NCI-H2081 (cell line): Measurements from ENCODE around the gene KCNMB4.

Experiments
- DNase-seq, 2 experiments: peaks; one replicate each; lab custom pipeline; 2025; lab: John Stamatoyannopoulos, UW

Gene KCNMB4

DNA sequence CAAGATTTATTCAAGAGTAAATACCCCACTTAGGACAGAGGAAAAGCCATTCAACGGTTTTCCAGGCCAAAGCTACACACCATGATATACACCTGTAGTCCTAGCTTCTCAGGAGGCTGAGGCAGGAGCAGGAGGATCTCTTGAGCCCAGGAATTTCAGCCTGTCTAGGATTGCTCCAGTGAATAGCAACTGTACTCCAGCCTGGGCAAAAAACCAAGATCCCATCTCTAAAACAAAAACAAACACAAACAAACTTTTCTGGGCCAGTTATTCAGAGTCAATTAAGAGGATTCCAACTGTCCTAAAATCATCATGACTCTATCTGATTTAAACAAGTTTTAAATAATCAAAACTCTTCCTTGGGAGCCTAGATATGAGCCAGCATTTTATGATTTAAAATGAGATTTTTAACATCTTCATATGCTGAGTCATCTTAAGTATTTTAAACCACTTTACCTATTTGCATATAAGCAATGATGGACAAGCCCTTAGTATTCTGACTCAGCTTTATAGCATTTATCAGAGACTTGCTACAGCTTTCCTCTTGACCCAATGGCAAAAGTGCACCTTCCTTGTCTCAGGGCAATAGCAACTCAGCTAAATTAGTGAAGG is 77.1 kb downstream of the KCNMB4 start:
- no peak for DNase-seq

GRCh38 chr12:70444903-70445302 is 78.8 kb downstream of the KCNMB4 start:
- no peak for DNase-seq

DNA sequence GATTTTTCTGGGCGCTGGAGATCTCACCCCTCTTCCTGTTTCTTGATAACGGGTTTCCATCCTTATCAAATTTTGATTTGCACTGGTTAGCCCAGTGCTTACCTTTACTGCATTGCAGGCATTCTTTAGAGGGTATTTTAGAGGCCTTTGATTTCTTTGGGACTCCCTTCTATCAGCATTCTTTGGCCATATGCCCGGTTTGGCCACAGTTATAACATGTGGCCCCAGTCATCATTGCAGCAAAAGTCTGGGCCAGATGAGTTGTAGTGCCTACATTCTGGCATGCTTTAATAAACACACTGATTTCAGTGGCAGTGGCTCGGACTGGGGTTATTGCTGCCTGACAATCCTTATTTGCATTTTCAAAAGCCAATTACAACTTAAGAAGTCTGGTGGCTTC is 82.3 kb downstream of the KCNMB4 start:
- DNase-seq, result no peak

DNA sequence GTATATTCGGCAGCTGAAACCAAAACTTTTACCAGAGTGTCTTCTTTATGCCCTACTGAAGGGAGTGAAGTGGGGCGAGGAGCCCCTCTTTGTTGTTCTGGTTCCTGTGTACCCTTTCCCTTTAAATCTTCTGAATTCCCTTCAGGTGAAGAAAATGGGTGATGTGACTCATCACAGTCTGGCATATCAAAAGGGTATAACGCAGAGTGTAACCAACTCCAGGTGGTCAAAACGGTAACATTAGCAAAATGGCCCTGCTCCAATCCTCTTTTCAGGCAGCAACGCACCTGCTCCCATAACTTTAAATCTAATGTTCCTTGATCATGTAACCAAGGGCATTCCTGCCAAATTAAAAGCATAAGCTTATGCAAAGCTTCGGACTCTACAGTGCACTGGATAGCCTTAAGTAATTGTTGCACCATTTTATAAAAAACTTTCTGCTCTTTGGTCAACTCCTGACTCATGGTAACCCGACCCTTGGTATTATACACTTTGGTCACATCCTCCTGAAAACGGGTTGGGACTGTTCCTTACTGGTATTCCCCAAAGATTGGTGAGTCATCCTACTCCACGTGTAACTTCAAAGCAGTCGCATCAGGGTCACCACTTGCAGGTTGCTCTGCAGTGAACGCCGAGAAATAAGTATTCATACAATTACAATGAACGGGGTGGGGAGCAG is 83.1 kb downstream of the KCNMB4 start:
- peak in 1 of 2 experiments; percentile 40 for DNase-seq

- DNase-seq, result no peak
Observed at GRCh38 chr12:70449753-70450341, 83.8 kb downstream of the KCNMB4 start.

DNA sequence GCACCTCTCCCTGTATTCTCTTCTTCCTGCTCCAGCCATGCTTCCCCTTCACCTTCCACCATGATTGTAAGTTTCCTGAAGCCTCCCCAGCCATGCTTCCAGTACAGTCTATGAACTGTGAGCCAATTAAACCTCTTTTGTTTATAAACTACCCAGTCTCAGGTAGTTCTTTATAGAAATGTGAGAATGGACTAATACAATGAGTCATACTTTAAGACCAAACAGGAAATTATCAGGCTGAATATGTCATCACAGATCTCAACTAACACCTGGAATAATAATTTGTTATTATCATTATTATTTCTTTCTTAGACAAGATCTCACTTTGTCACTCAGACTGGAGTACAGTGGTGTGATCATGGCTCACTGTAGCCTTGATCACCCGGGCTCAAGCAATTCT is 85.4 kb downstream of the KCNMB4 start:
- no peak for DNase-seq

DNA sequence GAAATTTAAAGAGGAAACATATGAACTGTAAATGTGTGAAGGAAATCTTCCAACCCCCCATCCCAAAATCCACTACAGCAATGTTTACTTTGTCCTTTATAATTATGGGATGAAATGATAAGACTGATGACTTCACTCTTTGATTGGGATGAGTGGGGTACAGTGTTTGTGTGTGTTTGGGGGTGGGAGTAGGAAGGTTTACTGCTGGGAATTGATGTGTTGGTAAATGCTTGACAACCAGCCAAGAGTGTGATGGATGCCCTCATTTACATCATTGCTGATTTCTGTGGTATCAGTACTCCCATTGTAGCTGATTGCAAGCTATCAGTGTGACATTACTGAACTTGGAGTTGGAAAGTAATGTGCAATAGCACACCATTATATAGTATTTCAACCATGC is 90.9 kb downstream of the KCNMB4 start:
- DNase-seq, result no peak

GRCh38 chr12:70459786-70460185 is 93.7 kb downstream of the KCNMB4 start:
- DNase-seq, result no peak

DNA sequence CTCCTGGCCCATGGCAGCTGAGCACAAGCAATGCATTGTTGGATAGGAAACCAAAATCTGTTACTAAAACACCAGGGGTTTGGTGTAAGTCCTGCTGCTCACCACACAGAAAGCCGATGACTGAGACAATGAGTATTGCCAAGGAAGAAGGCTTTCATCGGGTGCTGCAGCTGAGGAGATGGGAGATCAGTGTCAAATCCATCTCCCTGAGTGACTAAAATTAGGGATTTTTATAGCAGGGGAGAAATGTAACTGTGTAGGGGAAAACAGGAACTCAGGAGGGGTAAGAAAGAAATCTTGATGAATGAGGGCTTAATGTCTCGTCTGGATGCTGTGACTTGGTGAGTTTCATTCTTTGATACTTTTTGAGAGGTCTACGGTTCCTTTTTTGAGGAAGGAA is 97.9 kb downstream of the KCNMB4 start:
- no peak for DNase-seq

DNA sequence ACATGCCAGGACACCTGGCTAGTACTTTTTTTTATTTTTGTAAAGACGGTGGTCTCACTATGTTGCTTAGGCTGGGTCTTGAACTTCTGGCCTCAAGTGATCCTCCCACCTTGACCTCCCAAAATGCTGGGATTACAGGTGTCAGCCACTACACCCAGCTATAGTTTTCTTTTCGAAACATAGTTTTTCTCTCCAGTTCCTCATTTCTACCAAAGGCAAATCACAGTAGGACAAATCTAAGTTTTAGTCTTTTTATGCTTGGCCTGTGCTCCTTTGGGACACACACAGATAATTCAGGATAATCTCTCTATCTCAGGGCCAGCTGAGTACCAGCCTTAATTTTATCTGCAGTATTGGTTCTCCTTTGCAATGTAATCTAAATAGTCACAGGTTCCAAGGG is 100.7 kb downstream of the KCNMB4 start:
- no peak for DNase-seq

- DNase-seq, result no peak
Observed at GRCh38 chr12:70467476-70467875, 101.4 kb downstream of the KCNMB4 start.

DNA sequence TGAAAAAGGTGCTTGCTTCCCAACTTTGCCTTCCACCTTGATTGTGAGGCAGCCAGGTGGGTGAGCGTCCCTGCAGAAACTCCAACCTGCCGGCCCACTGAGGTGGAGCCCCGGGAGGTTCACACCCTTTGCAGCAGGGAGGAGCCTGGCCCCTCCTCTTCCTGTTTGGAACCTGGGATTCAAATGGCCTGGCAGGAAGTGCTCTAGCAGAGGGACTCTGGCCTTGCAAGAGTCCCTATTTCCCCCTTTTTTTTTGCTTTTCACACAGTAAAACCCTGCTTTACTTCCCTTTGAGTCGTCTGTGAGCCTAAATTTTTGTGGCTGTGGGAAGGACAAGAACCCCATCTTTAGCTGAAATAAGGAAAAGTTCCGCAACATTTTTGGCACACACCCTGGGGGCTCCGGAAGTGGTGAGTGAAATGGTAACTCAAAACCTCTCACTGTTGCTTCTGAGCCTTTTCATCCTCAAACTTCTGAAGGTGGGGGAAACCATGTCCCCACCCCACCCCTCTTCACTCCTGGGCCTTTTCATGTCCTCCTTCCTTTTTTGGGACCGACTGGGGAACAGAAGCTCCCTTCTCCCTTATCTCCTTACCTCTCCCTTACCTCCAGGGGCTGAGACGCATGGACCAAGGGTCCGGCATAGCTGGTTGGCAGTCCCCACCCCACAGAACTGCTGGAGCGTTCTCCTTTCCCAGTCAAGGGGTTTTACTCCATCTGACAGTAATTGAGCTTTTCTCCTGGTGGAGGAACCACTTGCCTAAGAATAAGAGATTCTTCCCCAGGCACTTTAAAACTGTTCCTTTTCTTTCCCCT is 102.0 kb downstream of the KCNMB4 start:
- DNase-seq, result no peak

DNA sequence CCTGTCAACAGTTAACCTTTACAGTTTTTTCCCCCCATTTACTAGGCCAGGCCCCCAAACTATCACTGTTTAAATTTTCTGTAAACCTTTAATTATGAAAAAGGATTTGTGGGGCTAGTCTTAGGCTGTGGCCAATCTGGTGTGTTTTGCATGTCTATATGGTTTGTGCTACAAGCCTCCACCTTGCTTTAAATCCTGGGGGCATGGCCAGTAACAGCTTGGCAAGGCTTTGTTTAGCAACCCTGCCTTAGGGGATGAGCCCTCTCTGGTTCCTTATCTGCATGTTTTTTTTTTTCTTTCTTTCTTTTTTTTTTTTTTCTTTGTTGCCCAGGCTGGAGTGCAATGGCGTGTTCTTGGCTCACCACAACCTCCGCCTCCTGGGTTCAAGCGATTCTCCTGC is 102.7 kb downstream of the KCNMB4 start:
- DNase-seq, result no peak

DNA sequence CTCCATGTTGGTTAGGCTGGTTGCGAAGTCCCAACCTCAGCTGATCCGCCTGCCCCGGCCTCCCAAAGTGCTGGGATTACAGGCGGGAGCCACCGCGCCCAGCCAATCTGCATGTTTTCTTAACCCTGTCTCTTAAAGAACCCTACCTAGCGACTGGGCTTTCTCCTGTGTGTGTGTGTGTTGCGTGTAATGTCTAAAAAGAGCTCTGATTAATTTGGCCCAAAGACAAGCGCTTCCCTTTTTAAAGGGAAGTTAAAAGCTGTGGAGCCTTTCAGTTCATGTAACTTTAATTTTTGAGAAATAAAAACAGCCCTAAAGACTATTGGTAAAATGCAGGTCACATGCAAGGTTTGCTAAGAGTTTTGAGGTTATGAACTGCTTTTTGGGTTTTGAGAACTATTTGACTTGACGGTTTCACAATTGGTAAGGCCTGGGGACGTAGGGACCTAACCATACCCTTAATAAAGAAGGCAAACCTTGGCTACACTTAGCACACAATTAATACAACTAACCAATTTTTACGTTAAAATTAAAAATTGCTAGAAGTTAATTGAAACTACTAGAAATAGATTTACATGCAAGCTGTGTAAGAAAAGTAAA is 103.2 kb downstream of the KCNMB4 start:
- DNase-seq, result no peak

DNA sequence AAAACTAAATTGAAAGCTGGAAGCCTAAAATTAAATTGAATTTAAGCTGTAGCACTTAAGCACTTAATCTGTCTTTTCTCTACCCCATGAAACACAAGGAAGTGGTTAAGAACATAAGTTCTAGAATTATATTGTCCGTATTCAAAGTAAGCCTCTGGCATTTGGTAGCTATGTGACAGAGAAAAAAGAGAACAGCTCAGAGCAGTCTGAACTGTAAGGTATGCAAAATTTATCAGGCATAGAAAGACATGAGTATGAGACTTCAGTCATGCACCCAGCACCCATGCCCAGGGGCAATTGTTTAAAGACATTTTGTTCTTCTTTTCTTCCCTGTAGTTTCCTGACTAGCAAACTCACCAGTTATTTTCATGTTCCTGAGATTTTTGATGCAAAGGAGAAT is 116.7 kb downstream of the KCNMB4 start:
- no peak for DNase-seq
